ENCODE measurements around the gene PLXNB3.

Gene PLXNB3

GRCh38 chrX:153784325-153784967 lies 20.4 kb downstream of the PLXNB3 start:
- FAIRE-seq (no peak), DNase-seq (ENCODE audit: insufficient read length, low spot score) (no peak)

DNA sequence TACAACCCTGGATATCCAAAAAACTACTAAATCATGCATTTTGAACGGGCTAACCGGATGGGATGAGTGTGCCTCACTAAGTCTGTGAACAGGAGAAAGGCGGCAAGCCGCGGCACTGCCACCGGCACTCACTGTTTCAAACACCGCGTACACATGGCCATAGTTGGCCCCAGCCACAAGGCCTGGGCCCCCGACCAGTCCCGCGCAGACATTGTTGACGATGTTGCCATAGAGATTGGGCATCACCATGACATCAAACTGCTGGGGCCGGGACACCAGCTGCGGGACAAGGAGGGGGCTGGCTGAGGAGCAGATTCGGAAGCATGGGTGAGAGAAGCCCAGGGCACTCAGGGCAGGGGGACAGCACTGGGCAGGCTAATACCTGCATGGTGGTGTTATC lies 22.6 kb downstream of the PLXNB3 start:
- DNase-seq (ENCODE audit: insufficient read length, low spot score): no peak
- FAIRE-seq: no peak

DNA sequence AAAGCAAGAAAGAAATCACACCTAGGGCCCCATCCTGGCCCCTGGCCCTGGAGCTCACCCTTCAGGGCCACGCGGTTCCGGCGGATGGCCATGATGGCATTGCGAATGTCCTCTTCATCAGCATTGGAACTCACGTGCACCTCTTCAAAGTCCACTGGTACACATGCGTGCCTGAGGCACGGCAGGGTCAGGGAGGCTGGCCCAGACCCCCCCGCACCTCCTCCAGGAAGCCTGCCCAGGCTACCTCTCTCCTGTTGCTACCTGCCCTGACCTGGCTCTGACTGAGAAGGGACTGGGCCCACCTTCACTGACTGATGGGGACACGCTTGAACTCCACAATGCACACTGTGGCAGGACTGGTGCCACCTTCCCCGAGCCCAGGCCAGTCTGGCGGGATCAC lies 25.6 kb downstream of the PLXNB3 start:
- FAIRE-seq: no peak

GRCh38 chrX:153791104-153791852 lies 27.2 kb downstream of the PLXNB3 start:
- no peak for DNase-seq (ENCODE audit: insufficient read length, low spot score)
- no peak for FAIRE-seq

More for the DNA sequence above, 25.6 kb downstream of the PLXNB3 start:
- DNase-seq (ENCODE audit: insufficient read length, low spot score): no peak

GRCh38 chrX:153792368-153792767 lies 28.3 kb downstream of the PLXNB3 start:
- no peak for FAIRE-seq
- DNase-seq (ENCODE audit: insufficient read length, low spot score): no peak

DNA sequence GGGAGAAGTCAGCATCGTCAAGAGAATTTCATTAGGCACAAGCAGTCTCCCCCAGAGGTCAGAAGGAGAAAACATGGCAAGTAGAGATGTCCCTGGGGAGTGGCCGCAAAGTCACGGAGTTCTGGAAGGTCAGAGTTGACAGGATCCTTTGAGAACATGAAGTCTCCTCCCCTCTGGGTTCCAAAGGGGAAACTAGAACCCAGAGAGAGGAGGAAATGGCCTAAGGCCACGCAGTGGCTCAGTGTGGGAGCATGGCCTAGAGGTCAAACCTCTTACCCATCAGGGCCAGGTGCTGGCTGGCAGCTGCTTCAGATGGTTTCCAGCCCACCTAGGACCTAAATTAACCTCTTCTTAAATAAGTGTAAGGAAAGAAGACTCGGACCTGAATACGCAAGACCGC lies 29.2 kb downstream of the PLXNB3 start:
- peak; percentile 92 for FAIRE-seq
- DNase-seq (ENCODE audit: insufficient read length, low spot score): no peak

- DNase-seq (ENCODE audit: insufficient read length, low spot score): peak; percentile 94
- peak; percentile 100 for FAIRE-seq
Observed at GRCh38 chrX:153794018-153794896, 30.2 kb downstream of the PLXNB3 start, which contains the start of the genes IDH3G and SSR4. Gene IDH3G (minus strand): TSS chrX:153794375. CDS start chrX:153794326, 49 bp downstream. Gene SSR4 (plus strand): TSS chrX:153794668. CDS start chrX:153794688, 20 bp downstream.

DNA sequence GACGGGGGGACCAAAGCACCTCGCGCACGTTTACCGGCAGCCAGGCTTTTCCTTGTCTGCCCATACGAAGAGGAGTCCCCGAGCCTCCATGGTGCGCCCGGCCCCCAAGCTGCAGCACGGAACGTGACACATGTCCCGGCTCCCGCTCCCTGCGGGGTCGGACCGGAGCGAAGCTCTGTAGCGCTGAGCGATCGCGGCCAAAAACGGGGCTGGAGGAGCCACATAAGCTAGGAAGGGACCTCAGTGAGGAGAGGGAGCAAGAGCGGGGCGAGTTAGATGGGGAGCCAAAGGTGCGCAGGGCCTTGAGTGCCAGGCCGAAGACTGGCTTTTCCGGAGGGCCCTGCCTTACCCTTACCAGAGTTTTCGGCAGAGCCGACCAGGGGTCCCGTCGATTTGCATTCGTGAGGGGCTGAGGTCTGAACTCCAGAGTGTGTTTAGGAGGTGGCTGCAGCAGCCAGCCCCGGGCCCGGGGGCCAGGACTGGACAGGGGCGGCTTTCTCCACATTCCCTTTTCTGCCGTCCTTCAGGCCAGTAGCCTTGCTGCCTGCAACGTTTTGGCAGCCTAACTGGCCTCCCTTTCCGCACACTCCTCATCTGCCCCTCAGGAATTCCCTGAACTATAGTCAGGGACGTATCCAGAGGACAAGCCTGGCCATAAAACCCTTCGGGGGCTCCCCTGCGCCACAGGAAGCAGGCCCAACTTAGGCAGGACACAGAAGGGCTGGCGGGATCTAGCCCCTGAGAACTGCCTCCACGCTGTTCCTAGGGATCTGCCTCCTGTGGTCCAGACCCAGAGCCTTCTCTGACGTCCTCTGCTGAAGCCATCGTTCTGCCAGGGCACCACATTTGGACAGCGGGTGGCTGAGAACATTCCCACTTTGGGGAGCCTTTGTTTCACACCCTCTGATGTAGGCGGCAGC lies 31.1 kb downstream of the PLXNB3 start:
- no peak for FAIRE-seq
- DNase-seq (ENCODE audit: insufficient read length, low spot score): no peak

GRCh38 chrX:153797415-153798015 lies 33.5 kb downstream of the PLXNB3 start:
- DNase-seq (ENCODE audit: insufficient read length, low spot score) (no peak), FAIRE-seq (no peak)

DNA sequence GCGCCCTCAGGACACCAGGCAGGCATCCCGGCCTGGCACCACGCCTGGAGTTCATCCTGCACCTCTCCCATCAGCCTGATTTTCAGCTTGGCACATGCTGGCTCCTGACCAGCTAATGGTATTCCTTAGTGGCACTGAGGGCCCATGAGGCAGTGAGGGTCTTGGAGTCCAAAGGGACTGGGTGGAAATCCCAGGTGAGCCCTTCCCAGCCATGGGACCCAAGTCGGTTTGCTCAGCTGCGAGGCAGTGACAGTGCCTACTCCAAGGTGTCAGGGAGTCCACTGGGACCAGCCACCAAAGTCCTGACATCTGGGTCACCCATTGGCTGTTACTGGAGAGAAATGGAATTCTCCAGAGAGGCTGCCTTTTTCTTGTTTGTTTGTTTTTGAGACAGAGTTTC lies 35.3 kb downstream of the PLXNB3 start:
- FAIRE-seq (no peak), DNase-seq (ENCODE audit: insufficient read length, low spot score) (no peak)

- FAIRE-seq (no peak), DNase-seq (ENCODE audit: insufficient read length, low spot score) (no peak)
Observed at GRCh38 chrX:153800177-153800722, 36.2 kb downstream of the PLXNB3 start.

DNA sequence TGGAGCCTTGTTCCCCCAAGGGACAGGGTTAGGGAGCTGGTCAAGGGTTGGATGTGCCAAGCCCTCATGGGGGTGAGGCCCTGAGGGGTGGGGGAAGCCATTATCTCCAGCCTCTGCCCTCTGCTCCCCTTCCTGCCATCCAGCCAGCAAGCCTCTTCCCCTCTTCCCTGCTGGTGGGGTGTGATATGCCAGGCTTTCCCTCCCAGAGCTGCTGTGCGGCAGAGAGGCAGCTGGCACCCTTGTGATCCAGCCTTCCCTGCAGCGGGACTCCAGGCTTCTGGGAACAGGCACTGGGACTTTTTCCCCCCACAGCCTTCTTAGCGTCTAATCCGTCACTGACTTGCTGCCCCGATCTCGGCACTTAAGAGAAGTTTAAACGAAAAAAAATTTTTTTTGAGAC lies 36.7 kb downstream of the PLXNB3 start:
- DNase-seq (ENCODE audit: insufficient read length, low spot score) (no peak), FAIRE-seq (no peak)

- FAIRE-seq: no peak
- DNase-seq (ENCODE audit: insufficient read length, low spot score): no peak
Observed at GRCh38 chrX:153801669-153802068, 37.6 kb downstream of the PLXNB3 start.

DNA sequence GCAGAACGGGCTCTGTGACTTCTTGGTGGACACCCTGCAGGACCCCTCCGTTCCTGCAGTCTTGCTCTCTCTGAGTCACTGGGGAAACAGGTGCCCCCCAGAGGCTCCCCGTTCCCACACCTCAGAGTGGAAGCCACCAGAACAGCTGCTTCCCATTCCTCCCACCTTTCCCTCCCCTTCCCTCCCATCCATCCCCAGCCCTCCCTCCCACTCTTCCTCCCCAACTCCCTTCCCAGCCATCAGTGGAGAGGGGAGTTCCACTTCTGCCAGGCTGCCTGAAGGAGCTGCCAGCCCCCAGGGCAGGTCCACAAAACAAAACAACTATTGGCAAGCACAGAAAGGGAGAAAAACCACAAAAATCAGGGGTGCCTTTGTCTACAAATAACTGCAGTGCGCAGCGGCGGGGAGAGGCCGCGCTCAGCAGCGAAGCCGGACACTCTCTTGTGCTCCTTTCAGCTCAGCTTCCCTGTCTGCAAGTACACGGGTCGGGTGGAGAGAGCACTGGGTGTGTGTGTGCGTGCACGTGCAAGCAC lies 38.5 kb downstream of the PLXNB3 start:
- FAIRE-seq (no peak), DNase-seq (ENCODE audit: insufficient read length, low spot score) (no peak)

DNA sequence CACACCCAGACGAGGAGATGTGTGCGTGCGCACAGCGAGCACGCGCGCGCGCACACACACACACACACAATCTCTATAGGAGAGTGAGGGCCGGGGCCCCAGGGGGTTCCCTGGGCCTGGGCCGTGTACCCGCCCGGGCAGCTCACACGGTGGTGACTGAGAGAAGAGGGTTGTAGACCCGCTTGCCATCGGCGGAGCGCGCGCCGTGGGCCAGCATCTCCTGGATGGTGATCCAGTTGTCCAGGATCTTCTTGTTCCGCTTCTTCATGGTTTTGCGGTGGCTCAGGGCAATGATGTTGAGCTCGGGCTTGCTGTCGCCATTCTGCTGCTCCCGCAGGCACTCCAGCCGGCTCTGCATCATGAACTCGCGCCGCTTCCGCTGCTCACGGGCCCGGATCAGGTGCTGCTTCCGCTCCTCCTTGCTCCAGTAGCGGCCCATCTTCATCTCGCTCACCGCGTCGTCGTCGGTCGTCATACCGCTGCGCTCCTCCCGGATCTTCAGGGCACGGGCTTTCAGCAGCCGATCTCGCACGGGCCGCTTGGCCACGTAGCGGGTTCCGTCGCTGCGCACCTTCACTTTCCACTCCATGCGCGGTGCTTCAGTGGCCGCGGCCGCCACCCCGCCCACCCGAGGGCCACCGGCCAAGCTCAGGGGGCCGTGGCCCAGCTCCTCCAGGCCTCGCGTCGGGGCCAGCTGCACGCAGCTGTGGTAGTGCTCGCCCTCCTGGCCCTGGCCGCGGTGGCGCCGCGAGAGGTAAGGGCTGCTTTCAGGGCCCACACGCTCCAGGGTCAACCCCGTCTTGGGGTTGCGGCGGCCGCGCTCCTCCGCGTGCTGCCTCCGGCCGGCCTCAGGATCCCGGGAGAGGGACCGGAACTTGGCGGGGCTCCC lies 39.4 kb downstream of the PLXNB3 start:
- DNase-seq (ENCODE audit: insufficient read length, low spot score) (no peak), FAIRE-seq (no peak)

- FAIRE-seq: no peak
- DNase-seq (ENCODE audit: insufficient read length, low spot score): no peak
Observed at GRCh38 chrX:153804100-153804595, 40.1 kb downstream of the PLXNB3 start.

DNA sequence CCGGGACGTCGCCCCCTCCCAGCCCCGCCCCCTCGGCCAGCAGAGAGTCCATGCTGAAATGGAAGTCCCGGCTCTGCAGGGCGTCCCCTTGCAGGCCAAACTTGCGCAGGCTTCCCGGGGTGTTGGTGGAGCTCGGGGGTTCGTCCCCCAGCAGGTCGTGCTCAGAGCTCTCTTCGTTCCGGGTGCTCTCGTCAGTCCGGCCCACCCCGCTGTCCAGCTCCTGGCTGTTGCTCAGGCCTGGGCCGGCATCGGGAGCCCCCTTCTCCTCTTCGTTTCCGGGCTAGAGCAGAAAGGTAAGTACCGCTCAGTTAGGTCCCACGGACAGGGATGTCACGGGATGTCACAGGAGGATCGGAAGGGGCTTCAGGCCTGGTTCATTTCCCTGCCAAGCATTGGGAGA lies 40.6 kb downstream of the PLXNB3 start:
- DNase-seq (ENCODE audit: insufficient read length, low spot score) (no peak), FAIRE-seq (no peak)

GRCh38 chrX:153805436-153805835 lies 41.4 kb downstream of the PLXNB3 start:
- no peak for FAIRE-seq
- DNase-seq (ENCODE audit: insufficient read length, low spot score): no peak

Data from GM19239 (cell line).